Posterior cingulate gyrus (tissue), 11 donors: ENCODE data around the gene ZCCHC18.

Experiments
- DNase-seq, 10 donors: peaks; one replicate each; pipeline versions ENCODE4 v3.0.0 to v3.0.0-alpha.2; 2020 to 2021; ENCODE audit warnings: mixed read lengths in 3 of 10
- intact Hi-C: fragments of 100-400 bp; cut with DNase I; formaldehyde crosslinking; loops from one replicate; pipeline ENCODE4 v1.15.1; 2023

ZCCHC18 gene

DNA sequence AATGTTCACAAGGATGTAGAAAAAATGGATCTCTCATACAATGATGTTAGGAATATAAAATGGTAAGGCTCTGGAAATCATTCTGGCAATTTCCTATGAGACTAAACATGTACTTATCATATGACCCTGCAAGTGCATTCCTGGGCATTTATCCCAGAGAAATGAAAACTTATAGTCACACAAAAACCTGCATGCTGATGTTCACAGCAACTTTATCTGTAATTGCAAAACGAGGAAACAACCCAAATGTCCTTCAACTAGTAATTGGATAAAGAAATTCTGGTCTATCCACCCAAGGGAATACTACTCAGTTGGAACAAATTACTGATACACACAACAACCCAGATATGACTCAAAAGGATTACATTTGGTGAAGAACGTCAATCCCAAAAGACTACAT is 14.5 kb downstream of the ZCCHC18 start:
- no peak for DNase-seq
- intact Hi-C loops: no loop called here

DNA sequence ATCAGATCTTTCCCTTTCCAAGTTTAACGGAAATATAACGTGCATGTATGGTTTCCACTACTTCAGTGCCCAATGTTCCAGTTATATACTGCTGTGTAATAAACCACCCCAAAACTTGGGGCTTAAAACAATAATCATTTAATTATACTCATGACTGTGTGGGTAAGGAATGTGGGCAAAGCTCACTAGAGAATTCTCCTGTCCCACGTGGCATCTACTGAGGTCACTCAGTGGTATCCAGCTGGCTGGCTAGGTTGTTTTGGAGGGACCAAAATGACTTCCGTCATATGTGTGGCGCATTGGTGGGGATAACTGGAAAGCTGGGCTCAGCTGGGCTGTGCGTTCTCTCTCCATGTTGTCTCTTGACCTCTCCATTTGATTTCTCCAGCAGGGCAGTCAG is 18.5 kb downstream of the ZCCHC18 start:
- no peak for DNase-seq
- intact Hi-C loops: loop anchor here (10.0 kb wide), 1 partner anchor 286 kb away; no protein-coding TSS in a partner anchor

DNA sequence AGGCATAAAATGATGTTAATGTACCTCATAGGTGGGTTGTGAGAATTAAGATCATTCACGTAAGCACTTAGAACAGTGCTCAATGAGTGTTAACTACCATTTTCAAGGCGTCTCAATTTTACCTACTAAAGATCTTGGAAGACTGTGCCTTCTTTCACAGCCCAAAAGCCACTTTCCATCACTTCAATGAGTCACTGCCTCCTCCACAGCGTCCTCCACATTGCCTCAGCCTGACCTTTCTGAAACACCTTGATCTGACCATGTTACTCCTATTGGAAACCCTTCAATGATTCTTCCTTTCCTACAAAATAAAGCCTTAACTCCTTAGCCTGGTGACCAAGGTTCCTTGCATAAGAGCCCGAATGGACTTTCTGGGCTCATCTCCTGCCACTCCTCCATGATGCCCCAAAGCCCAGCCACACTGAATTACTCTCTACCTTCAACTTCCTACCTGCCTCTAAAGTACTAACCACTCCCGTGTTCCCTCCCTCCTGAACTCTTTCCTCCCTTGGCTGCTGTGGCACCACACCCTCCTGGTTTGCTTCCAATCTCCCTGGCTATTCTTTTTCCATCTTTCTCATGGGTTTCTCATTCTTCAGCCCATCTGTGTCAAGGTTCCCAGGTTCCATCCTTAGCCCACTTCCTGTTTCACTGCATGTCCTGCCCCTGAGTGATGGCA is 22.4 kb downstream of the ZCCHC18 start:
- intact Hi-C loops: loop anchor here (5.0 to 10.0 kb wide), 2 partner anchors 290 to 602 kb away; no protein-coding TSS in a partner anchor
- no peak for DNase-seq

DNA sequence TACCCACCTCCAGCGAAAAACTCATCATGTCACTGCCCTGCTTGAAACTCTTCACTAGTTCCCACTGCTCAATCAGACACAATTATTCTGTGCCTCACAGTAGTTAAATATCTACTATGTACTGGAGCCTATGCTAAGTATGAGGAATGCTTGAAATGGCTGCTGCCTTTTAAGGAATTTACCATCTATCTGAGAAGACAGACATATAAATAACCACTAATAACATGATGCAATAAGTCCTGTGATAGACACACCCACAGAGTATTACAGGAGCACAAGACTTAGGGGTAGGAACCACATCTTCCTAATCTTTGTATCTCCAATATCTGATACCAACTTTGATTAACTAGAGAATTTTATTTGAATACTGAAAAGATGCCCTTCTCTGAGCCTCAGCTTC is 23.4 kb downstream of the ZCCHC18 start:
- intact Hi-C loops: loop anchor here (1.0 to 10.0 kb wide), 3 partner anchors 37 to 603 kb away; no protein-coding TSS in a partner anchor
- no peak for DNase-seq

DNA sequence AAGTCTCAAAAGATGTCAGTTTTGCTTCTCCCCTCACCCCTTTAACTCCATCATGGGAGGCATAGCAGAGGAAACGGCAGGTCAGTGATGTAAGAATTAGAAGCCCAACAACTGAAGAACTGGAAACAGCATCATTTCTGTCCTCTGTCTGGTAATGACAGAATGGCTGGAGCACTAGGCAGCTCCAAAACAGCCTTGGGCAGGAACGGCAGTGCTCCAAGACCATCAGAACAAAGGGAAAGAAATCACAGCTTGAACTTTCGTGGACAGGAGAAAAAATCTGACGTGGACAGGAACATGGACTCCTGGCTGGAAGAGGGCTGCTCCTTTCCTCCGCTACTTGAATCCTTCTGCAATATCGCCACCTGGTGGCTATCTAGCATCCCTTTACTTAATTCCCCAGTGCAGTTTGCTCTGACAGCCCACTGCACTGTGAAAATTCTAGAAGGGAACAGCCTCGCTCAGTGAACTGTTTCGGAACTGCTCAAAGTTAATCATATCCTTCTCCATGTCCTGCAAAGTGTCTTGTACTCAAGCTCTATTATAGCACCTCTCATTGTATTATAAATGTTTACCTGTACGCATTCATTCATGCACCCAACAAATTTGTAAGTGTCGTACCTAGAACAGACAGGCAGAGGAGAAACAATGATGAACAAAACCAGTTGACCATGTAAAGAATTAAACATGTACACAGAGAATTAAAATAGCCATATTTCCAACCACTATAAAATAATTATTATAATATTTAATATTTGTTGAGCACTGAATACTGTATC is 24.1 kb downstream of the ZCCHC18 start:
- peak in 7 of 10 donors; percentile 49 to 91 (median 69) for DNase-seq
- intact Hi-C loops: loop anchor here (1.0 to 10.0 kb wide), 3 partner anchors 38 to 604 kb away; no protein-coding TSS in a partner anchor

DNA sequence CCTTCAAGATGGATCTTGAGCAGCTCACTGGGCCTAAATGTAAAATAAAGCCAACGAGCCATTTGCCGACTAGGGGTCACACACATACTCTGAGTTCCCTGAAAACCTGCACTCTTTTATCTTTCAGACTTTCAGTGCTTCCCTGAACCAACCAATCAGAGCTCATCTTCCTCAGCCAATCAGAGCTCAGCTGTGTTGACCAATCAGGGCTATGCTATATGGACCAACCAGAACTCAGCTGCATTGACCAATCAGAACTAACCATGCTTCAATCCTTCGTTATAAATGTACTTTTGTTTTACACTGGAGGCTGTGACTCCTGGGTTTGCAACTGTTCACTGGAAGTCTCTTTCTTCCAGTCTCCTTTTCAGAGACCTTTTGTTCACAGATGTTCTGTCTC is 25.2 kb downstream of the ZCCHC18 start:
- no peak for DNase-seq
- intact Hi-C loops: loop anchor here (5.0 to 10.0 kb wide), 2 partner anchors 293 to 605 kb away; no protein-coding TSS in a partner anchor

DNA sequence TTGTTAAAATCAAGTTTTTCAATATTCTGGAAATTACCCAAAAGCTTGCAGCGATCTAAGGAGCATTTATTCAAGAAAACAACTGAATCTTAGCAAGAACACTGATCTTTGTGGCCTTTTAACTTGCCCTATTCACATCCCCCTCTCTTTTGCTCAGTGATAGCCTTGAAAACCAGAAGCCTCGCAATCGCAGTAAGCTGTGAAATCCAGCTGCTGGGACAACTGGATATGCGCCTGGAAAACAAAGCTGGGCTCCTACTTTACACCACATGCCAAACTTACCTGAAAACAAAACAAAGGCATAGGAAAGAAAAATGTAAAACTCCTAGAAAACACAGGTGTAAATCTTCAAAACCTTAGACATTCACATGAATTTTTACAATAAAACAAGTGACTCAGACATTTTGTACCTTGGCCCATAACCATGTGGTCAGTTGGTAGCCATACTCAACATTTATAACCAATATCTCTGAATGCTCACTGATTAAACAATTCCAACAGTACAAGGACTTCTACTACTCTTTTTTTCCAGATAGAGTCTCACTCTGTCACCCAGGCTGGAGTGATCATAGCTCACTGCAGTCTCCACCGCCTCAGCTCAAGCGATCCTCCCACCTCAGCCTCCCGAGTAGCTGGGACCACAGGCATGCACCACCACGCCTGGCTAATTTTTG is 28.9 kb downstream of the ZCCHC18 start:
- intact Hi-C loops: no loop called here
- no peak for DNase-seq

DNA sequence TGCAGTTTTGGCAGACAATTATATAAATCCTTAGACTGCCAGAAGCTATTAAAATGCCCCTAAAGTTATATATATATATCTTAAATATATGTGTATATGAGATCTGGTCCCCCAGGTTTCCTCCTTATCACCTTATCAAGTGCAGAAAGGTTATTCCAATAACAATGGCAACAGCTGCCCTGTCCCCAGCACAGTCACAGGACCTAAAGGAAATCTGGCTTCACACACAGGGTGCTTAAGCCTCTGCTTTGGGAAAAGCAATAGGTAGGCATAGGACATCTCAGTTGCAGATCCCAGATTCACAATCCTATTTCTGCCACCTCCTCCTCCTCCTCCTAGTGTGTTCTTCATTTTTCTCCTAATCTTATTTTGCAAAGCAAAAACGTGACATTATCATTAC is 38.7 kb downstream of the ZCCHC18 start:
- intact Hi-C loops: no loop called here
- DNase-seq: no peak

DNA sequence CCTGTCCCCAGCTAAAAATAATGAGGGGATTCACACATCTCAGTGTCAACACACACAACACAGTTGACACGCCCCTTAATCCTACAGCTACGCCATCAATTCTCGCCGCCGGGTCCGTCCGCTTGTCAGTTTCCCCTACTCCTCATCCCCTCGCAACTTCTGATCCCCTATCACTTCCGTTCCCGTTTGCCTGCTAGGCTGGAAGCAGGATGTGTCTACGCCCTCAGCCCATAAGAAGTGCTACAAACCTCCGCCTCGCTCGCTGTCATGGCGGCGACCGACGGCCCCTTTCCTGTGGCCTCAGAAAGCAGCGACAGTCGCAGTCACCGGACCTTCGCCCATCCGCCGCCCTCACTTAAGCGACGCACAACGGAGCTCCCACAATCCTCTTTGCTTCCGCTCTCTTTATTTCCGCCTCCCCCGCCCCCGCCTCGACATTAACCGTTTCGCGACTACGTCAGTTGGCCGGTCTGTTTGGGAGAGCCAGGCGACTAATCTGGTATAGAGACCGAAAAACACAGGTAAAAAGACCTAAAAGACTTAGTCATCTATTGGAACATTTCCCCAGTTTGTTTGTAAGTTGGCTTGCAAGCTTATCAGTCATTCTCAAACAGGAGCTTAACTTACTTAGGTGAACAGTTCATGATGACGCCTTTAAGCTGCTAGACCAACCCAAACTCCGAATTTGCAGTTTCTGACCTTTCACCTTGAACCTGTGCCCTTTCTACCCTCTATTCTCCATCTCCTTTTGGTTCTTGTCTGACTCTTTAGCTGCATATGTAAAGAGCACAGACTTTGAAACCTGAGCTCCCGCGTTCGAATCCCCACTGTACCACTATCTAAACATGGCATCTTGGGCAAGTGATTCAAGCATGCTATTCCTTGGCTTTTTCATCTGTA is 44.6 kb downstream of the ZCCHC18 start, which contains the start of gene SLC25A53:
Gene SLC25A53, minus strand, starts transcription at position 380 of the 900 bp plus-strand sequence. CDS start 51,752 bp downstream, outside the sequence.
- DNase-seq: peak; percentile 64 to 96 (median 74)
- intact Hi-C loops: loop anchor here (5.0 kb wide), 1 partner anchor 470 kb away; the partner anchor contains the start of gene MORF4L2
